HEK293 (cell line): ENCODE measurements around the gene SNX5.

Source experiments
- CTCF ChIA-PET: fragments of 350-600 bp; formaldehyde crosslinking; extraction: SDS; loops from one replicate; lab custom pipeline; 2021; ENCODE audit warnings: antibody characterized with exemption; lab: Yijun Ruan, JAX
- POLR2A ChIA-PET: fragments of 300-600 bp; formaldehyde crosslinking; extraction: SDS; loops from one replicate; lab custom pipeline; 2020; ENCODE audit warnings: antibody characterized with exemption, inconsistent platforms; lab: Yijun Ruan, JAX
- H3K27ac ChIP-seq: fragments of 200-500 bp; sonication (Bioruptor generic); 2 replicates; pipeline ENCODE4 v1.5.1; 2014; ENCODE audit warnings: low read depth, low read length, control low read depth, inconsistent platforms; ENCODE audit errors: extremely low read depth
- H3K36me3 ChIP-seq, 2 experiments: fragments of 200-500 bp in 1 of 2; sonication (Bioruptor generic) in 1 of 2; 1 replicate in 1 of 2; 2 replicates in 1 of 2; pipeline ENCODE4 v1.5.1; 2014 to 2017; ENCODE audit warnings: inconsistent platforms in 2 of 2, low read length in 2 of 2; ENCODE audit not compliant: control insufficient read depth in 2 of 2, insufficient read depth in 1 of 2
- H3K4me1 ChIP-seq: fragments of 200-500 bp; sonication (Bioruptor generic); 2 replicates; pipeline ENCODE4 v1.5.1; 2014; ENCODE audit warnings: mild to moderate bottlenecking, low read length, inconsistent platforms; ENCODE audit not compliant: control insufficient read depth, insufficient read depth
- H3K4me3 ChIP-seq: 2 replicates; pipeline ENCODE4 v1.5.1; 2011; ENCODE audit warnings: low read depth, mild to moderate bottlenecking, control low read depth, low read length, moderate library complexity
- H3K9me3 ChIP-seq: fragments of 200-500 bp; sonication (Bioruptor generic); 2 replicates; pipeline ENCODE4 v1.5.1; 2014; ENCODE audit warnings: low read depth, low read length, inconsistent platforms; ENCODE audit not compliant: control insufficient read depth, insufficient read depth
- SCRT1 ChIP-seq: fragments of 450-650 bp; formaldehyde crosslinking; IDR thresholded peaks from 2 replicates; pipeline ENCODE4 v1.5.1; 2016; ENCODE audit warnings: missing biosample characterization, missing genetic modification characterization, borderline replicate concordance
- ZNF121 ChIP-seq: fragments of 450-650 bp; formaldehyde crosslinking; IDR thresholded peaks from 2 replicates; pipeline ENCODE4 v1.5.1; 2016; ENCODE audit warnings: missing biosample characterization, missing genetic modification characterization
- ZNF146 ChIP-seq: fragments of 450-650 bp; formaldehyde crosslinking; IDR thresholded peaks from 2 replicates; pipeline ENCODE4 v1.5.1; 2016; ENCODE audit warnings: missing biosample characterization, missing genetic modification characterization
- ZNF175 ChIP-seq: fragments of 450-650 bp; formaldehyde crosslinking; IDR thresholded peaks from 2 replicates; pipeline ENCODE4 v1.5.1; 2016; ENCODE audit warnings: missing biosample characterization, missing genetic modification characterization
- ZNF184 ChIP-seq: fragments of 450-650 bp; IDR thresholded peaks from 2 replicates; pipeline ENCODE4 v1.5.1; 2018; ENCODE audit warnings: missing biosample characterization, mild to moderate bottlenecking, missing genetic modification characterization
- ZNF223 ChIP-seq: fragments of 450-650 bp; formaldehyde crosslinking; IDR thresholded peaks from 2 replicates; pipeline ENCODE4 v1.5.1; 2016; ENCODE audit warnings: missing biosample characterization, missing genetic modification characterization
- ZNF23 ChIP-seq: fragments of 450-650 bp; formaldehyde crosslinking; IDR thresholded peaks from 2 replicates; pipeline ENCODE4 v1.5.1; 2016; ENCODE audit warnings: missing biosample characterization, missing genetic modification characterization, borderline replicate concordance
- ZNF324 ChIP-seq: fragments of 450-650 bp; formaldehyde crosslinking; IDR thresholded peaks from 2 replicates; pipeline ENCODE4 v1.5.1; 2016; ENCODE audit warnings: missing biosample characterization, missing genetic modification characterization
- ZNF391 ChIP-seq: fragments of 450-650 bp; formaldehyde crosslinking; IDR thresholded peaks from 2 replicates; pipeline ENCODE4 v1.5.1; 2016; ENCODE audit warnings: low read depth, missing biosample characterization, missing genetic modification characterization, borderline replicate concordance
- ZNF416 ChIP-seq: fragments of 450-650 bp; formaldehyde crosslinking; IDR thresholded peaks from 2 replicates; pipeline ENCODE4 v1.5.1; 2016; ENCODE audit warnings: missing biosample characterization, missing genetic modification characterization
- ZNF433 ChIP-seq: fragments of 450-650 bp; formaldehyde crosslinking; IDR thresholded peaks from 2 replicates; pipeline ENCODE4 v1.5.1; 2016; ENCODE audit warnings: missing biosample characterization, missing genetic modification characterization, low read depth
- ZNF529 ChIP-seq: fragments of 450-650 bp; formaldehyde crosslinking; IDR thresholded peaks from 2 replicates; pipeline ENCODE4 v1.5.1; 2017; ENCODE audit warnings: missing genetic modification characterization, missing biosample characterization; ENCODE audit not compliant: insufficient replicate concordance
- ZNF585B ChIP-seq: fragments of 450-650 bp; formaldehyde crosslinking; IDR thresholded peaks from 2 replicates; pipeline ENCODE4 v1.5.1; 2016; ENCODE audit warnings: missing biosample characterization, missing genetic modification characterization
- ZNF747 ChIP-seq: fragments of 450-650 bp; formaldehyde crosslinking; IDR thresholded peaks from 2 replicates; pipeline ENCODE4 v1.5.1; 2016; ENCODE audit warnings: missing biosample characterization, missing genetic modification characterization
- ZNF777 ChIP-seq: fragments of 450-650 bp; formaldehyde crosslinking; IDR thresholded peaks from 2 replicates; pipeline ENCODE4 v1.5.1; 2017; ENCODE audit warnings: missing biosample characterization, missing genetic modification characterization, borderline replicate concordance
- ZSCAN30 ChIP-seq: fragments of 450-650 bp; IDR thresholded peaks from 2 replicates; pipeline ENCODE4 v1.5.1; 2018; ENCODE audit warnings: missing biosample characterization, mild to moderate bottlenecking, missing genetic modification characterization, moderate library complexity
- TF ChIP-seq, protein P1 (sequence below): fragments of 450-650 bp; formaldehyde crosslinking; IDR thresholded peaks from 2 replicates; pipeline ENCODE4 v1.5.1; 2016; ENCODE audit warnings: missing biosample characterization, missing genetic modification characterization, borderline replicate concordance
- TF ChIP-seq, protein P2 (sequence below): fragments of 450-650 bp; formaldehyde crosslinking; IDR thresholded peaks from 2 replicates; pipeline ENCODE4 v1.5.1; 2016; ENCODE audit warnings: missing biosample characterization, missing genetic modification characterization
- TF ChIP-seq, protein P3 (sequence below): fragments of 450-650 bp; formaldehyde crosslinking; IDR thresholded peaks from 2 replicates; pipeline ENCODE4 v1.5.1; 2016; ENCODE audit warnings: missing biosample characterization, missing genetic modification characterization

SNX5 gene

DNA sequence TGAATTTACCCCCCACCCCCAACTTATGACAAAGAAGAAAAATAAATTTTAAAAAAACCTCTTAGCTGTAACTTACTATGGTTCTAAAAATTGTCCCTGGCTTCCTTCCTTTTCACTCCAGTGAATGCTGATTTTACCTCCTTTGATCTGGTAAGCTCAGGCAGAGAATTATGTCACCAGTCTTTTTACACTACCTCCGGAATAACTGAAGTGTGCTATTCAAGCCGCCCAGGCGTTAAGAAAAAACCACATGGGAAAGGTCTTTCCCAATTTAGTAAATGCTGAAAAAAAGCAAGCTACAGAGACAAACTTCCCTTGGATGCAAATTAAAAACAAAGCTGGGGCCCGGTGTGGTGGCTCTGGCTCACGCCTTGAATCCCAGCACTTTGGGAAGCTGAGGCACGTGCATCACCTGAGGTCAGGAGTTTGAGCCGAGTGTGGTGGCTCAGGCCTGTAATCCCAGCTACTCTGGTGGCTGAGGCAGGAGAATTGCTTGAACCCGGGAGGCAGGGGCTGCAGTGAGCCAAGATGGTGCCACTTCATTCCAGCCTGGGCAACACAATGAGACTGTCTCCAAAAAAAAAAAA, 12.4 kb downstream of the SNX5 start:
- Histone ChIP-seq H3K4me1 (peaks cover 8% of the 10 kb centered on the region), H3K36me3 (peaks cover 23 to 82% of the 10 kb centered on the region in 2 experiments), H3K9me3 (no peaks in the 10 kb centered on the region), H3K4me3 (no peak overlapping the region), H3K27ac (no peak overlapping the region; the same call in 1 of the 2 replicates)
- ChIA-PET CTCF (interaction anchor here (0.9 to 1.1 kb wide), 2 partner anchors 13 to 39 kb away, joined by 3 read pairs; no protein-coding TSS in a partner anchor), POLR2A (interaction anchor here (0.7 kb wide), 1 partner anchor 340 kb away, joined by 5 read pairs; no protein-coding TSS in a partner anchor)
- no peak for TF ChIP-seq ZNF433 (tag by site-specific recombination)

DNA sequence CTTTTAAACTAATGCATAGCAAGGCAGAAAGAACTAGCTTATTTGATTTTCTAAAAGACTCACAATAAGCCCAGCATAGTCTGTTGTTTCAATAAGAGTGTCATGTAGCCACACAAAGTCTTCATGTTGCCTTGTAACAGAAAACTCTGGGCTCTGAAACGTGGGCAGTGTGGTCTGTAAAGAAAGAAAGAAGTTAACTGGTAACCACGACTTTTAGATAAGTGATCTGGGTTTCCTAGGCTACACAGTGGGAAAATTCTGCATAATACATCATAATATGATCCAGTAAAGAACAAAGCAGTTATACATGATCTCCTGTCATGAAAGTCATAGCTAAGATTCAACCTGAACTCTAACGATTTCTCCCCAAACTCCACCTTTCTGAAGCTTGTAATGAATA, 13.3 kb downstream of the SNX5 start:
- Histone ChIP-seq H3K36me3 (peaks cover 31 to 86% of the 10 kb centered on the region in 2 experiments), H3K27ac (no peak overlapping the region), H3K9me3 (no peaks in the 10 kb centered on the region), H3K4me3 (no peak overlapping the region), H3K4me1 (peaks cover 7% of the 10 kb centered on the region; the same call in 1 of the 2 replicates)
- TF ChIP-seq, protein P1, sequence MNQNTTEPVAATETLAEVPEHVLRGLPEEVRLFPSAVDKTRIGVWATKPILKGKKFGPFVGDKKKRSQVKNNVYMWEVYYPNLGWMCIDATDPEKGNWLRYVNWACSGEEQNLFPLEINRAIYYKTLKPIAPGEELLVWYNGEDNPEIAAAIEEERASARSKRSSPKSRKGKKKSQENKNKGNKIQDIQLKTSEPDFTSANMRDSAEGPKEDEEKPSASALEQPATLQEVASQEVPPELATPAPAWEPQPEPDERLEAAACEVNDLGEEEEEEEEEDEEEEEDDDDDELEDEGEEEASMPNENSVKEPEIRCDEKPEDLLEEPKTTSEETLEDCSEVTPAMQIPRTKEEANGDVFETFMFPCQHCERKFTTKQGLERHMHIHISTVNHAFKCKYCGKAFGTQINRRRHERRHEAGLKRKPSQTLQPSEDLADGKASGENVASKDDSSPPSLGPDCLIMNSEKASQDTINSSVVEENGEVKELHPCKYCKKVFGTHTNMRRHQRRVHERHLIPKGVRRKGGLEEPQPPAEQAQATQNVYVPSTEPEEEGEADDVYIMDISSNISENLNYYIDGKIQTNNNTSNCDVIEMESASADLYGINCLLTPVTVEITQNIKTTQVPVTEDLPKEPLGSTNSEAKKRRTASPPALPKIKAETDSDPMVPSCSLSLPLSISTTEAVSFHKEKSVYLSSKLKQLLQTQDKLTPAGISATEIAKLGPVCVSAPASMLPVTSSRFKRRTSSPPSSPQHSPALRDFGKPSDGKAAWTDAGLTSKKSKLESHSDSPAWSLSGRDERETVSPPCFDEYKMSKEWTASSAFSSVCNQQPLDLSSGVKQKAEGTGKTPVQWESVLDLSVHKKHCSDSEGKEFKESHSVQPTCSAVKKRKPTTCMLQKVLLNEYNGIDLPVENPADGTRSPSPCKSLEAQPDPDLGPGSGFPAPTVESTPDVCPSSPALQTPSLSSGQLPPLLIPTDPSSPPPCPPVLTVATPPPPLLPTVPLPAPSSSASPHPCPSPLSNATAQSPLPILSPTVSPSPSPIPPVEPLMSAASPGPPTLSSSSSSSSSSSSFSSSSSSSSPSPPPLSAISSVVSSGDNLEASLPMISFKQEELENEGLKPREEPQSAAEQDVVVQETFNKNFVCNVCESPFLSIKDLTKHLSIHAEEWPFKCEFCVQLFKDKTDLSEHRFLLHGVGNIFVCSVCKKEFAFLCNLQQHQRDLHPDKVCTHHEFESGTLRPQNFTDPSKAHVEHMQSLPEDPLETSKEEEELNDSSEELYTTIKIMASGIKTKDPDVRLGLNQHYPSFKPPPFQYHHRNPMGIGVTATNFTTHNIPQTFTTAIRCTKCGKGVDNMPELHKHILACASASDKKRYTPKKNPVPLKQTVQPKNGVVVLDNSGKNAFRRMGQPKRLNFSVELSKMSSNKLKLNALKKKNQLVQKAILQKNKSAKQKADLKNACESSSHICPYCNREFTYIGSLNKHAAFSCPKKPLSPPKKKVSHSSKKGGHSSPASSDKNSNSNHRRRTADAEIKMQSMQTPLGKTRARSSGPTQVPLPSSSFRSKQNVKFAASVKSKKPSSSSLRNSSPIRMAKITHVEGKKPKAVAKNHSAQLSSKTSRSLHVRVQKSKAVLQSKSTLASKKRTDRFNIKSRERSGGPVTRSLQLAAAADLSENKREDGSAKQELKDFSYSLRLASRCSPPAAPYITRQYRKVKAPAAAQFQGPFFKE = no peak
- TF ChIP-seq ZSCAN30 (tag by site-specific recombination) = no peak
- TF ChIP-seq ZNF747 (tag by site-specific recombination) = no peak
- no peak for TF ChIP-seq ZNF585B (tag by site-specific recombination)
- no peak for TF ChIP-seq SCRT1 (tag by site-specific recombination)
- no peak for TF ChIP-seq ZNF777 (tag by site-specific recombination)
- TF ChIP-seq ZNF184 = no peak
- TF ChIP-seq, protein P2, sequence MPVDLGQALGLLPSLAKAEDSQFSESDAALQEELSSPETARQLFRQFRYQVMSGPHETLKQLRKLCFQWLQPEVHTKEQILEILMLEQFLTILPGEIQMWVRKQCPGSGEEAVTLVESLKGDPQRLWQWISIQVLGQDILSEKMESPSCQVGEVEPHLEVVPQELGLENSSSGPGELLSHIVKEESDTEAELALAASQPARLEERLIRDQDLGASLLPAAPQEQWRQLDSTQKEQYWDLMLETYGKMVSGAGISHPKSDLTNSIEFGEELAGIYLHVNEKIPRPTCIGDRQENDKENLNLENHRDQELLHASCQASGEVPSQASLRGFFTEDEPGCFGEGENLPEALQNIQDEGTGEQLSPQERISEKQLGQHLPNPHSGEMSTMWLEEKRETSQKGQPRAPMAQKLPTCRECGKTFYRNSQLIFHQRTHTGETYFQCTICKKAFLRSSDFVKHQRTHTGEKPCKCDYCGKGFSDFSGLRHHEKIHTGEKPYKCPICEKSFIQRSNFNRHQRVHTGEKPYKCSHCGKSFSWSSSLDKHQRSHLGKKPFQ (tag by site-specific recombination) = no peak
- no peak for TF ChIP-seq ZNF529 (tag by site-specific recombination)
- no peak for TF ChIP-seq ZNF146
- TF ChIP-seq ZNF121 (tag by site-specific recombination) = no peak
- TF ChIP-seq ZNF223 (tag by site-specific recombination) = no peak
- no peak for TF ChIP-seq ZNF324
- no peak for TF ChIP-seq ZNF175
- TF ChIP-seq ZNF416 (tag by site-specific recombination) = no peak
- TF ChIP-seq ZNF391 (tag by site-specific recombination) = no peak
- TF ChIP-seq ZNF23 = no peak
- TF ChIP-seq, protein P3, sequence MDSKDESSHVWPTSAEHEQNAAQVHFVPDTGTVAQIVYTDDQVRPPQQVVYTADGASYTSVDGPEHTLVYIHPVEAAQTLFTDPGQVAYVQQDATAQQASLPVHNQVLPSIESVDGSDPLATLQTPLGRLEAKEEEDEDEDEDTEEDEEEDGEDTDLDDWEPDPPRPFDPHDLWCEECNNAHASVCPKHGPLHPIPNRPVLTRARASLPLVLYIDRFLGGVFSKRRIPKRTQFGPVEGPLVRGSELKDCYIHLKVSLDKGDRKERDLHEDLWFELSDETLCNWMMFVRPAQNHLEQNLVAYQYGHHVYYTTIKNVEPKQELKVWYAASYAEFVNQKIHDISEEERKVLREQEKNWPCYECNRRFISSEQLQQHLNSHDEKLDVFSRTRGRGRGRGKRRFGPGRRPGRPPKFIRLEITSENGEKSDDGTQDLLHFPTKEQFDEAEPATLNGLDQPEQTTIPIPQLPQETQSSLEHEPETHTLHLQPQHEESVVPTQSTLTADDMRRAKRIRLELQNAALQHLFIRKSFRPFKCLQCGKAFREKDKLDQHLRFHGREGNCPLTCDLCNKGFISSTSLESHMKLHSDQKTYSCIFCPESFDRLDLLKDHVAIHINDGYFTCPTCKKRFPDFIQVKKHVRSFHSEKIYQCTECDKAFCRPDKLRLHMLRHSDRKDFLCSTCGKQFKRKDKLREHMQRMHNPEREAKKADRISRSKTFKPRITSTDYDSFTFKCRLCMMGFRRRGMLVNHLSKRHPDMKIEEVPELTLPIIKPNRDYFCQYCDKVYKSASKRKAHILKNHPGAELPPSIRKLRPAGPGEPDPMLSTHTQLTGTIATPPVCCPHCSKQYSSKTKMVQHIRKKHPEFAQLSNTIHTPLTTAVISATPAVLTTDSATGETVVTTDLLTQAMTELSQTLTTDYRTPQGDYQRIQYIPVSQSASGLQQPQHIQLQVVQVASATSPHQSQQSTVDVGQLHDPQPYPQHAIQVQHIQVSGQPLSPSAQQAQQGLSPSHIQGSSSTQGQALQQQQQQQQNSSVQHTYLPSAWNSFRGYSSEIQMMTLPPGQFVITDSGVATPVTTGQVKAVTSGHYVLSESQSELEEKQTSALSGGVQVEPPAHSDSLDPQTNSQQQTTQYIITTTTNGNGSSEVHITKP = no peak
- POLR2A ChIA-PET = interaction anchor here (0.6 kb wide), 1 partner anchor 9 kb away, joined by 3 read pairs; no protein-coding TSS in a partner anchor
- CTCF ChIA-PET = interaction anchor here (0.9 to 1.1 kb wide), 2 partner anchors 12 to 40 kb away, joined by 3 read pairs; no protein-coding TSS in a partner anchor
